HepG2 (cell line): ENCODE results near the gene METTL27. TPM values are rescaled to one million over a fixed set of nuclear protein-coding genes. Genes with fewer than 3 reads are reported as not detected.
A peak's percentile ranks its signal among the peaks of the same experiment; 100 is the strongest.

ENCODE experiments used
- CERS6 ChIP-seq: sonication (generic); formaldehyde crosslinking; IDR thresholded peaks from 2 replicates; pipeline ENCODE4 v1.5.0; 2020; ENCODE audit warnings: missing genetic modification reagents
- GMEB1 ChIP-seq: sonication (generic); formaldehyde crosslinking; IDR thresholded peaks from 2 replicates; pipeline ENCODE4 v1.5.1; 2020; ENCODE audit warnings: missing genetic modification reagents, mild to moderate bottlenecking, borderline replicate concordance
- HHEX ChIP-seq: IDR thresholded peaks from 2 replicates; pipeline ENCODE4 v1.6.1; 2016; ENCODE audit warnings: control low read depth
- KLF9 ChIP-seq: IDR thresholded peaks from 2 replicates; pipeline ENCODE4 v1.6.1; 2016; ENCODE audit warnings: low read depth
- PBX2 ChIP-seq: IDR thresholded peaks from 2 replicates; pipeline ENCODE4 v1.6.1; 2016; ENCODE audit warnings: control low read depth
- SP4 ChIP-seq: sonication (generic); formaldehyde crosslinking; IDR thresholded peaks from 2 replicates; pipeline ENCODE4 v1.8.1; 2023; ENCODE audit warnings: mild to moderate bottlenecking, missing genetic modification reagents
- ZBTB4 ChIP-seq: sonication (generic); formaldehyde crosslinking; IDR thresholded peaks from 2 replicates; pipeline ENCODE4 v1.4.0; 2020; ENCODE audit warnings: missing genetic modification reagents, mild to moderate bottlenecking, borderline replicate concordance
- ZNF329 ChIP-seq: sonication (generic); formaldehyde crosslinking; IDR thresholded peaks from 2 replicates; pipeline ENCODE4 v1.9.0; 2021; ENCODE audit warnings: low read depth, mild to moderate bottlenecking, missing genetic modification reagents
- ZNF501 ChIP-seq: sonication (generic); formaldehyde crosslinking; IDR thresholded peaks from 2 replicates; pipeline ENCODE4 v1.5.1; 2020; ENCODE audit warnings: mild to moderate bottlenecking, moderate library complexity, missing genetic modification reagents
- ZNF589 ChIP-seq: sonication (generic); formaldehyde crosslinking; conservative IDR thresholded peaks from 2 replicates; pipeline ENCODE4 v1.8.0; 2022; ENCODE audit warnings: mild to moderate bottlenecking, moderate library complexity, missing genetic modification reagents
- ZNF629 ChIP-seq: sonication (generic); formaldehyde crosslinking; conservative IDR thresholded peaks from 2 replicates; pipeline ENCODE4 v1.5.0; 2020; ENCODE audit warnings: missing genetic modification reagents
- ZNF670 ChIP-seq: sonication (generic); formaldehyde crosslinking; IDR thresholded peaks from 2 replicates; pipeline ENCODE4 v1.8.0; 2022; ENCODE audit warnings: mild to moderate bottlenecking, missing genetic modification reagents, borderline replicate concordance
- ZNF687 ChIP-seq: sonication (generic); formaldehyde crosslinking; IDR thresholded peaks from 2 replicates; pipeline ENCODE4 v1.5.1; 2020; ENCODE audit warnings: mild to moderate bottlenecking, missing genetic modification reagents, moderate library complexity
- ZNF772 ChIP-seq: sonication (generic); formaldehyde crosslinking; IDR thresholded peaks from 2 replicates; pipeline ENCODE4 v1.5.0; 2020; ENCODE audit warnings: mild to moderate bottlenecking, missing genetic modification reagents
- ZNF878 ChIP-seq: sonication (generic); formaldehyde crosslinking; IDR thresholded peaks from 2 replicates; pipeline ENCODE4 v1.8.1; 2023; ENCODE audit warnings: mild to moderate bottlenecking, missing genetic modification reagents, moderate library complexity
- ZNF883 ChIP-seq: sonication (generic); formaldehyde crosslinking; IDR thresholded peaks from 2 replicates; pipeline ENCODE4 v1.5.1; 2020; ENCODE audit warnings: mild to moderate bottlenecking, missing genetic modification reagents; ENCODE audit errors: not compliant biosample characterization
- polyA plus RNA-seq, 8 experiments: library from polyadenylated mRNA; depleted of rRNA in 3 of 8; stranded (reverse) in 7 of 8; unstranded in 1 of 8; fragments of >200 nt; fragmentation: Illumina TruSeq in 4 of 8; extraction: Trizol in 4 of 8; gene quantifications; 2 replicates each; pipeline versions ENCODE4 v1.2.1 to v1.2.3, GENCODE V29; 2011 to 2016; ENCODE audit warnings: low read depth in 4 of 8, missing spikeins in 1 of 8, mixed read lengths in 1 of 8; ENCODE audit not compliant: insufficient read depth in 1 of 8
- total RNA-seq, 5 experiments: library from RNA; depleted of rRNA; stranded (reverse); fragments of >200 nt; fragmentation: Illumina TruSeq; extraction: Trizol; gene quantifications; 2 replicates each; pipeline ENCODE4 v1.2.3, GENCODE V29; 2016; ENCODE audit warnings: low read depth in 1 of 5

Gene METTL27
- total and polyA plus RNA-seq, 2 of the 13 experiments (the other 11 are each of a cell fraction or from before 2014, with no cell fraction given): 2.0 to 3.0 TPM

DNA sequence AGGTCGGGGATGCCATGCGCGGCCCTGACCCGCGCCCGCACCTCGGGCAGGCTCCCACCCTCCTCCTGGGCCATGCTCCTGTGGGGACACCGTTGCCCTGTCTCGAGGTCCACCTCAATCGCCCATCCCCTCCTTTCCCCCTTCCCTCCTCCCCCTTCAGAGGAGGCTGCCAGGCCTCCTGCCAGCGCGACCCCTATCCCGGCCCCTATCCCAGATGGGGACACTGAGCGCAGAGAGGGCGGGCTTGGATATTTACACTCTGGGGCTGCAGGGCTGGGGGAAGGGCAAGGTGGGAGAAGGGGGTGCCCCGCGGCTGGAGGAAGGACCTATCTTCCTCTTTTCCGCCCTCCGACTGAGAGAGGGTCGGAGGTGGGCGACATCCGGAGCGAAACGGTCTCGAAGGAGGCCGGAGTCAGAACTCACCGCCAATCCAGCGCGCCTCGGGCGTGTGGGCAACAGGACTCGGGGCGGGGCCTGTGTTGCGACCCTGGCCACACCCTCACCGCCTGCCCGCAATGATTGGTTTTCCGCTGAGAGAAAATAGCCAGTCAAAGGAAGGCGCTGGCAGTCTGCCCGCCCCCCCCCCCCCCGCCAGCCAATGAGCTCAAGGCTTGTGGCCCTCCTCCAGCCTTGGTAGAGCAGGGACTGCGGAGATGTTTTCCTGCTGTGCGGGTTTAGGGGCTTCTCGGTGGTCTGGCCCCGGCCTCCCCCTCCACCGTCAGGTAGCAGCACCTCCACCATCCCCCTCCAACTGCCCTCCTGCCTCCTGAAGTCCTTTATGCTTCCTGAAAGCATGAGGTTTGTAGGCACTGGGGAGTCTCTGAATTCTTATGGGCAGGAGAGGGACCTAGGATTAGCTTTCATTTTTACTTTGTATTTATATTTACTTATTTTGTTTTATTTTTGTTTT is at the start of gene METTL27 (continued):
- TF ChIP-seq ZBTB4 (no peak), ZNF883 (CRISPR knock-in tag) (peak; percentile 38), ZNF670 (CRISPR knock-in tag) (no peak), ZNF329 (no peak), GMEB1 (CRISPR knock-in tag) (0 out of 2 replicates have a peak, but pooled peaks have one; percentile 34), ZNF878 (no peak), PBX2 (CRISPR knock-in tag) (no peak), CERS6 (CRISPR knock-in tag) (no peak), ZNF687 (CRISPR knock-in tag) (peak; percentile 82), SP4 (CRISPR knock-in tag) (peak; percentile 31; the same call in 1 of the 2 replicates), KLF9 (CRISPR knock-in tag) (no peak), ZNF772 (CRISPR knock-in tag) (no peak), HHEX (no peak), ZNF501 (peak; percentile 52; the same call in 1 of the 2 replicates), ZNF589 (CRISPR knock-in tag) (no peak), ZNF629 (CRISPR knock-in tag) (no peak)
